GM18868 (cell line): Measurements from ENCODE around the gene MACC1.

Experiments used
- ATAC-seq: cut with Tn5 transposase; IDR thresholded peaks from one replicate; pipeline ENCODE4 v1.9.1; 2021; ENCODE audit warnings: mild to moderate bottlenecking, moderate library complexity; ENCODE audit not compliant: unreplicated experiment

MACC1 gene

GRCh38 chr7:20085086-20085485 is 132.1 kb downstream of the MACC1 start:
- ATAC-seq, result no peak
